KOPT-K1 (cell line): ENCODE data around the gene PTPRN.
A peak's percentile ranks its signal among the peaks of the same experiment; 100 is the strongest.

Source experiments
- H3K27ac ChIP-seq: fragments of 200-600 bp; sonication (generic); 2 replicates; pipeline ENCODE4 v1.5.1; 2016; ENCODE audit warnings: antibody characterized with exemption, mild to moderate bottlenecking, low read depth, low read length; ENCODE audit not compliant: poor library complexity, severe bottlenecking
- H3K36me3 ChIP-seq: fragments of 200-600 bp; sonication (generic); 2 replicates; pipeline ENCODE4 v1.5.1; 2017; ENCODE audit warnings: antibody characterized with exemption, mild to moderate bottlenecking, low read length, moderate library complexity; ENCODE audit not compliant: insufficient read depth
- H3K9me3 ChIP-seq: fragments of 200-600 bp; sonication (generic); 2 replicates; pipeline ENCODE4 v1.5.1; 2017; ENCODE audit warnings: antibody characterized with exemption, low read length, mild to moderate bottlenecking; ENCODE audit not compliant: insufficient read depth, poor library complexity, severe bottlenecking

The PTPRN gene

GRCh38 chr2:219285894-219286425 is 23.2 kb downstream of the PTPRN start:
- H3K36me3 ChIP-seq: no peaks in the 10 kb centered on the region; the same call in 1 of the 2 replicates
- no peak overlapping the region for H3K27ac ChIP-seq
- no peaks in the 10 kb centered on the region for H3K9me3 ChIP-seq

GRCh38 chr2:219285373-219285735 is 23.8 kb downstream of the PTPRN start:
- H3K36me3 ChIP-seq: no peaks in the 10 kb centered on the region; the same call in 1 of the 2 replicates
- H3K27ac ChIP-seq: no peak overlapping the region
- H3K9me3 ChIP-seq: no peaks in the 10 kb centered on the region

GRCh38 chr2:219284501-219285372 is 24.5 kb downstream of the PTPRN start:
- H3K27ac ChIP-seq: no peak overlapping the region
- no peaks in the 10 kb centered on the region for H3K9me3 ChIP-seq
- no peaks in the 10 kb centered on the region; the same call in 1 of the 2 replicates for H3K36me3 ChIP-seq

GRCh38 chr2:219282943-219283581 is 26.1 kb downstream of the PTPRN start:
- no peak overlapping the region for H3K27ac ChIP-seq
- H3K9me3 ChIP-seq: no peaks in the 10 kb centered on the region
- no peaks in the 10 kb centered on the region; the same call in 1 of the 2 replicates for H3K36me3 ChIP-seq

GRCh38 chr2:219282375-219282774 is 26.8 kb downstream of the PTPRN start:
- H3K9me3 ChIP-seq: no peaks in the 10 kb centered on the region
- no peaks in the 10 kb centered on the region; the same call in 1 of the 2 replicates for H3K36me3 ChIP-seq
- no peak overlapping the region for H3K27ac ChIP-seq

GRCh38 chr2:219281588-219281987 is 27.6 kb downstream of the PTPRN start:
- no peaks in the 10 kb centered on the region; the same call in 1 of the 2 replicates for H3K36me3 ChIP-seq
- H3K9me3 ChIP-seq: no peaks in the 10 kb centered on the region
- H3K27ac ChIP-seq: no peak overlapping the region

GRCh38 chr2:219280651-219281050 is 28.6 kb downstream of the PTPRN start:
- Histone ChIP-seq H3K36me3 (no peaks in the 10 kb centered on the region; the same call in 1 of the 2 replicates), H3K27ac (no peak overlapping the region), H3K9me3 (no peaks in the 10 kb centered on the region)

GRCh38 chr2:219279916-219280516 is 29.2 kb downstream of the PTPRN start:
- Histone ChIP-seq H3K9me3 (no peaks in the 10 kb centered on the region), H3K27ac (peak overlapping the region; percentile 54), H3K36me3 (no peaks in the 10 kb centered on the region; the same call in 1 of the 2 replicates)

GRCh38 chr2:219279151-219279915 is 29.9 kb downstream of the PTPRN start, which contains the start of gene DNAJB2:
TSS of gene DNAJB2 (plus strand) at chr2:219279366. CDS start at chr2:219279834, 468 bp downstream.
- Histone ChIP-seq H3K36me3 (no peaks in the 10 kb centered on the region; the same call in 1 of the 2 replicates), H3K9me3 (no peaks in the 10 kb centered on the region), H3K27ac (peak within 1 kb of the TSS; percentile 54)

GRCh38 chr2:219278655-219279150 is 30.5 kb downstream of the PTPRN start:
- Histone ChIP-seq H3K36me3 (no peaks in the 10 kb centered on the region; the same call in 1 of the 2 replicates), H3K27ac (peak overlapping the region; percentile 54), H3K9me3 (no peaks in the 10 kb centered on the region)

- Histone ChIP-seq H3K9me3 (no peaks in the 10 kb centered on the region), H3K27ac (no peak overlapping the region), H3K36me3 (no peaks in the 10 kb centered on the region)
Observed at GRCh38 chr2:219277703-219278654, 31.2 kb downstream of the PTPRN start.

GRCh38 chr2:219274361-219274921 is 34.8 kb downstream of the PTPRN start:
- Histone ChIP-seq H3K9me3 (no peaks in the 10 kb centered on the region), H3K36me3 (no peaks in the 10 kb centered on the region), H3K27ac (no peak overlapping the region)

- Histone ChIP-seq H3K9me3 (no peaks in the 10 kb centered on the region), H3K36me3 (no peaks in the 10 kb centered on the region), H3K27ac (no peak overlapping the region)
Observed at GRCh38 chr2:219273937-219274336, 35.3 kb downstream of the PTPRN start.
